PC-3 (cell line): ENCODE results near the gene PCDHGB6.

Experiments used
- EZH2 ChIP-seq: fragments of 300-600 bp; sonication (generic); IDR thresholded peaks from one replicate; pipeline ENCODE4 v1.6.1; 2017; ENCODE audit warnings: antibody characterized with exemption, mild to moderate bottlenecking, low read length; ENCODE audit not compliant: unreplicated experiment
- EZH2phosphoT487 ChIP-seq: fragments of 300-600 bp; sonication (generic); IDR thresholded peaks from 2 replicates; pipeline ENCODE4 v1.6.1; 2018; ENCODE audit warnings: mild to moderate bottlenecking, antibody characterized with exemption, low read length, borderline replicate concordance
- TF ChIP-seq, protein P1 (sequence below): fragments of 300-600 bp; sonication (generic); conservative IDR thresholded peaks from 2 replicates; pipeline ENCODE4 v1.5.1; 2017; ENCODE audit warnings: antibody characterized with exemption, low read depth, mild to moderate bottlenecking, low read length

- TF ChIP-seq, protein P1, sequence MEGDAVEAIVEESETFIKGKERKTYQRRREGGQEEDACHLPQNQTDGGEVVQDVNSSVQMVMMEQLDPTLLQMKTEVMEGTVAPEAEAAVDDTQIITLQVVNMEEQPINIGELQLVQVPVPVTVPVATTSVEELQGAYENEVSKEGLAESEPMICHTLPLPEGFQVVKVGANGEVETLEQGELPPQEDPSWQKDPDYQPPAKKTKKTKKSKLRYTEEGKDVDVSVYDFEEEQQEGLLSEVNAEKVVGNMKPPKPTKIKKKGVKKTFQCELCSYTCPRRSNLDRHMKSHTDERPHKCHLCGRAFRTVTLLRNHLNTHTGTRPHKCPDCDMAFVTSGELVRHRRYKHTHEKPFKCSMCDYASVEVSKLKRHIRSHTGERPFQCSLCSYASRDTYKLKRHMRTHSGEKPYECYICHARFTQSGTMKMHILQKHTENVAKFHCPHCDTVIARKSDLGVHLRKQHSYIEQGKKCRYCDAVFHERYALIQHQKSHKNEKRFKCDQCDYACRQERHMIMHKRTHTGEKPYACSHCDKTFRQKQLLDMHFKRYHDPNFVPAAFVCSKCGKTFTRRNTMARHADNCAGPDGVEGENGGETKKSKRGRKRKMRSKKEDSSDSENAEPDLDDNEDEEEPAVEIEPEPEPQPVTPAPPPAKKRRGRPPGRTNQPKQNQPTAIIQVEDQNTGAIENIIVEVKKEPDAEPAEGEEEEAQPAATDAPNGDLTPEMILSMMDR = no peak
- TF ChIP-seq EZH2phosphoT487 (no peak), EZH2 (no peak)
Measured at GRCh38 chr5:141419074-141419880, 11.5 kb downstream of the PCDHGB6 start.
